ENCODE results near the gene ISYNA1.

The ISYNA1 gene

DNA sequence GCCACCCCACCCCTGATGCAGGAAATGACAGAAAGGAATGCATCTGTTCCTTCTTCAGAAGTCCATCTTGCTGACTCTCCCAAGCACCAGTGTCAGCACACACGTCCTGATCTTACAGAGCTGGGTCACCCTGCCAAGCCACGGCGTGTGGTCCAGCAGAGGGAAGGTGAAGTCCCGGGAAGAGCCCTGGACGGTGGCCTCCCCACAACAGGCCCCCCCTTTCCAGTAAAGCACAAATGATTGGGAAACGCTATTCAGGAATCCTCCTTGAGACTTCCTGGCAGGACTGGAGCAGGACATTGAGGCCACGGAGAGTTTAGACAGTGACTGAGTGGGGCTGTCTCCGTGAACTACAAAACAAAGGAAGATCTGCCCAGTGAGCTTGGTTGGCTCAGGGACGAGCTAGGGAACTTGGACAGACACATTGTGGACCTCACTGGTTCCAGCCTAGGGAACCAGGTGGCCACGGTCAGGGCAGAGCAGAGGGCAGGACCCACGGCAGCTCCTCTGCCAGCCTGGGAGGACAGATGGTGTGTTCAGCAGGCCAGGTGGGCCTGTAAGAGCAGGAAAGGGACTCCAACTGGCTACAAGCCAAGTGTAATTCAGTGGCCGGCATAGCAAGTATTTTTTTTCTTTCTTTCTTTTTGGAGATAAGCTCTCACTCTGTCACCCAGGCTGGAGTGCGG, 42.2 kb upstream of the ISYNA1 start:
- TF ChIP-seq, protein P1, sequence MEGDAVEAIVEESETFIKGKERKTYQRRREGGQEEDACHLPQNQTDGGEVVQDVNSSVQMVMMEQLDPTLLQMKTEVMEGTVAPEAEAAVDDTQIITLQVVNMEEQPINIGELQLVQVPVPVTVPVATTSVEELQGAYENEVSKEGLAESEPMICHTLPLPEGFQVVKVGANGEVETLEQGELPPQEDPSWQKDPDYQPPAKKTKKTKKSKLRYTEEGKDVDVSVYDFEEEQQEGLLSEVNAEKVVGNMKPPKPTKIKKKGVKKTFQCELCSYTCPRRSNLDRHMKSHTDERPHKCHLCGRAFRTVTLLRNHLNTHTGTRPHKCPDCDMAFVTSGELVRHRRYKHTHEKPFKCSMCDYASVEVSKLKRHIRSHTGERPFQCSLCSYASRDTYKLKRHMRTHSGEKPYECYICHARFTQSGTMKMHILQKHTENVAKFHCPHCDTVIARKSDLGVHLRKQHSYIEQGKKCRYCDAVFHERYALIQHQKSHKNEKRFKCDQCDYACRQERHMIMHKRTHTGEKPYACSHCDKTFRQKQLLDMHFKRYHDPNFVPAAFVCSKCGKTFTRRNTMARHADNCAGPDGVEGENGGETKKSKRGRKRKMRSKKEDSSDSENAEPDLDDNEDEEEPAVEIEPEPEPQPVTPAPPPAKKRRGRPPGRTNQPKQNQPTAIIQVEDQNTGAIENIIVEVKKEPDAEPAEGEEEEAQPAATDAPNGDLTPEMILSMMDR (IDR thresholded peaks at IDR 0.05) = no peak
- H3K27me3 ChIP-seq = no peaks in the 10 kb centered on the region
- H3K4me1 ChIP-seq (ENCODE audit: control insufficient read depth in 1 of 2, insufficient read depth in 1 of 2, low read depth in 1 of 2, low read length in 1 of 2) = peaks cover 99% of the 10 kb centered on the region in 2 experiments
- peak overlapping the region; percentile 47 to 62 for H3K4me3 ChIP-seq (ENCODE audit: low read depth in 1 of 2, low read length in 1 of 2)
- peak overlapping the region; percentile 99 for H3K27ac ChIP-seq
- H3K36me3 ChIP-seq = no peaks in the 10 kb centered on the region
- H3K9me3 ChIP-seq = no peaks in the 10 kb centered on the region

DNA sequence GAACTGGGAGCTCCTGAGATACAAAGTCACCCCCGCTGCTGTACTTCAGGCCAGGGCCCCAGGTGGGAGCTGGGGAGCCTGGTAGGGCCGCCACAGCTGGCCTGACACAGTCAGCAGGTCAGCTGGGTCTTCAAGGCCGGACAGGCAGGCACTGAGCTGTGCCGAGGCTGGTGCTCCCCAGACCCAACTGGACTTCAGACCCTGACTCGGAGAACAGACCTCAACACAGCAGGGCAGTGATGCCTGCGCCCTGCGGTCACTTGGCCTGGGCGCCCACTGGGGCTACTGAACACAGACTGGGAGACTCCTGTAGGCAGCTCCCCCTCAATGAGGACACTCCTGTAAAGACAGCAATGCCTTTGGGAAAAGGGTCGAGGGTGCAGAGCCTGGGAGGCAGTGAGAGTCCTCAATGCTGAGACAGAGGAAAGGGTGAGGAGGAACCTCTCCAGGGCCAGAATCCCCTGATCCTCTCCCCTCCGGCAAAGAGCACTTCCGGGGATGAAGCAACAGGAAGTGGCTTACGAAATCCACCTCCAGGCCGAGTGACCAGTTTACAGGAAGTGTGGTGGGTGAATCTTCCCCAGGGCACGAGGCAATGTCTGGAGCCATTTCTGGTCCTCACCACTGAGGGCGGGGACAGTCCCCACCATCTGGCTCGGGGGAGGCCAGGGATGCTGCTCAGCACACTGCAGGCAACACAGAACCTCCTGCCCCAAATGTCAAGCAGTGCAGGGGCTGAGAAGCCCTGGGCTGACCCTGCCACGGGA, 40.8 kb upstream of the ISYNA1 start:
- H3K4me3 ChIP-seq (ENCODE audit: low read depth in 1 of 2, low read length in 1 of 2) = peak overlapping the region; percentile 47 to 62
- H3K27ac ChIP-seq = peak overlapping the region; percentile 99
- H3K36me3 ChIP-seq = no peaks in the 10 kb centered on the region
- H3K27me3 ChIP-seq = no peaks in the 10 kb centered on the region
- H3K4me1 ChIP-seq (ENCODE audit: control insufficient read depth in 1 of 2, insufficient read depth in 1 of 2, low read depth in 1 of 2, low read length in 1 of 2) = peaks cover 98 to 99% of the 10 kb centered on the region in 2 experiments
- no peaks in the 10 kb centered on the region for H3K9me3 ChIP-seq
- TF ChIP-seq, protein P1 (IDR thresholded peaks at IDR 0.05) = peak; percentile 47

DNA sequence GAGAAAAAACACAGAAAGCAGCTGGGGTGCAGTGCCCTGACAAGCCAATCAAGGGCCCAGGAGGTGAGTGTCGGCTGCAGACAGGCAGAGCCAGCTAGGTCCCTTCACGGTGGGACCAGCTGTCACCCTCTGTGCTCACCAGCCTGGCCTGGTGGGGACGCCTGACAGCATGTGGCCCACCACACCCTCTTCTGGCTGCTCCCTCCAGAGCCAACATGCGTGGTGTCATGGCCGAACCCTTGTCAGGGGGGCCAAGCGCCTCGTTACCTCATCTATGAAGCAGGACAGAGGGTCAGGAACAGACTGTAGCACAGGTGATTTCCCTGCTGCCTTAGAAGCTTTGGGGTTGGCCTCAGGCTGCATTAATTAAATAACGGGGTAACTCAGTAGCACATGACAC, 40.0 kb upstream of the ISYNA1 start:
- Histone ChIP-seq H3K4me3 (ENCODE audit: low read depth in 1 of 2, low read length in 1 of 2) (peak overlapping the region; percentile 47 to 62), H3K27me3 (no peaks in the 10 kb centered on the region), H3K36me3 (peaks cover 4% of the 10 kb centered on the region), H3K9me3 (no peaks in the 10 kb centered on the region), H3K4me1 (ENCODE audit: control insufficient read depth in 1 of 2, insufficient read depth in 1 of 2, low read depth in 1 of 2, low read length in 1 of 2) (peaks cover 91 to 98% of the 10 kb centered on the region in 2 experiments), H3K27ac (peak overlapping the region; percentile 99)
- TF ChIP-seq, protein P1 (IDR thresholded peaks at IDR 0.05) = no peak

DNA sequence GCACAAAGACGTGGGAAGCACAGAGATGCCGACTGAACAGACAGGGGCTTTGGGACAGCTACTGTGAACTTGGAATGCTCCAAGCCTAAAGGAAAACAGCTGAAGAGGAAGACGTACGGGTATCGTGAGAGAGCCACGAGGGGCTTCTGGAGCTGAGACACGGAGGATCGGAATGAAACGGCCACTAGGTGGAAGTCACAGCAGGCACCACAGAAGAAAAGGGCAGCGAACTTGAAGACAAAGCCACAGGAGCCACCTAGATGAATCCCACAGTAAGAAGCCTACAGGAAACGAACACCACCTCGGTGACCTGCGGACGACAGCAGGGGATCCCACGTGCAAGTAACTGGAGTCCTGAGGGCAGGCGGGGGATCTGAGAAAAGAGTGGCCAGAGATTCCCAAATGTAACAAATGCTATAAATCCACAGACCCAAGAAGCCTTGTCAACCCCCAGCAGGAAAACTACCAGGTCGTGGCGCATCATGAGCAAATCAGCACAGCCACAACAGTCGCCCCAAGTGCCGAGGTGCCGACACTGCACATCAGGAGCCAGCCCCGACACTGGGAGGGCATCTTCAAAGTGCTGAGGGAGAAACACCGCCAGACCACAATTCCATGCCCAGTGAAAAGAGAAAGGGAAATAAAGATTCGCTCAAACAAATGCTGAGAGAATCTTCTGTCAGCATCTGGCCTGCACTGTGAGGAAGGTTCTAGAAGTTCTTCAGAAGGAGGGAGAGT, 39.3 kb upstream of the ISYNA1 start:
- Histone ChIP-seq H3K9me3 (no peaks in the 10 kb centered on the region), H3K27me3 (no peaks in the 10 kb centered on the region), H3K36me3 (peaks cover 12% of the 10 kb centered on the region), H3K4me1 (ENCODE audit: control insufficient read depth in 1 of 2, insufficient read depth in 1 of 2, low read depth in 1 of 2, low read length in 1 of 2) (peaks cover 83 to 94% of the 10 kb centered on the region in 2 experiments), H3K4me3 (ENCODE audit: low read depth in 1 of 2, low read length in 1 of 2) (peak overlapping the region; percentile 47 to 62), H3K27ac (peak overlapping the region; percentile 99)
- TF ChIP-seq, protein P1 (IDR thresholded peaks at IDR 0.05) = peak; percentile 10

DNA sequence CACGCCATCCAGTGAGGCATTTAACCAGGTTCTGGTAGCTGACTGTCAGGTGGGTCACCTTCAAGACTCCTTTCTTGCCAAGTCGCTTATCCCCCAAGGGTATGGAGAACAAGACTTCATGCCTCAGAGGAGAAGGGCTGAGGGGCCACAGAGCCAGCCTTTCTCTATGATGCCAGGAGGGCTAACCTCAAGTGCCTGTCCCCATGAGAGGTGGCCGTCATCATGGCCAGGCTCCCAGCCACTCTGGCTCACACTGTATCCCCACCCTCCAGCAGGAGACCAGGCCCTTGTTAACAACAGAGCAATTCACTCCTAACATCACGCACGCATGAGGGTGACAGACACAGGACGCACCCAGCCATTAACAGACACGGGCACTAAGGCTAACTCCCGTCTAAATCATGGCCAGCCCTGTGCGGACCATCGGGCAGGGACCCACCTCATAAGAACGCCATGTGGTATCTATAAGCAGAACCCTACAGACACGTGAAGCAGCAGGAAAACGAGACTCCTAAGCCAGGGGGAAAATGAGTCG, 38.6 kb upstream of the ISYNA1 start:
- peak overlapping the region; percentile 47 to 62 for H3K4me3 ChIP-seq (ENCODE audit: low read depth in 1 of 2, low read length in 1 of 2)
- no peaks in the 10 kb centered on the region for H3K9me3 ChIP-seq
- no peaks in the 10 kb centered on the region for H3K27me3 ChIP-seq
- H3K4me1 ChIP-seq (ENCODE audit: control insufficient read depth in 1 of 2, insufficient read depth in 1 of 2, low read depth in 1 of 2, low read length in 1 of 2) = peaks cover 78 to 90% of the 10 kb centered on the region in 2 experiments
- TF ChIP-seq, protein P1 (IDR thresholded peaks at IDR 0.05) = no peak
- H3K36me3 ChIP-seq = peaks cover 18% of the 10 kb centered on the region
- H3K27ac ChIP-seq = peak overlapping the region; percentile 99

Data from neutrophil (primary cell).